Activated CD8-positive, alpha-beta T cell treated with anti-CD3 and anti-CD28 coated beads for 36 hours (primary cell): ENCODE results near the gene BOC. TPM values are rescaled to one million over a fixed set of nuclear protein-coding genes. Genes with fewer than 3 reads are reported as not detected.

ENCODE experiments used
- ATAC-seq: fragments of 200-7000 bp; cut with Tn5 transposase; one replicate; pipeline ENCODE4 v1.10.0; 2021; ENCODE audit warnings: mild to moderate bottlenecking, moderate library complexity
- CTCF ChIA-PET: fragments of 350-600 bp; sonication (Branson Sonifier 250); formaldehyde crosslinking; loops from one replicate; lab custom pipeline; 2021; ENCODE audit warnings: antibody characterized with exemption; lab: Charles Lee
- POLR2A ChIA-PET: fragments of 350-600 bp; sonication (Branson Sonifier 250); formaldehyde crosslinking; loops from one replicate; lab custom pipeline; 2021; ENCODE audit warnings: antibody characterized with exemption; lab: Charles Lee
- DNase-seq: peaks from one replicate; pipeline ENCODE4 v3.0.0-alpha.2; 2020
- H3K27ac Mint-ChIP-seq: one replicate; pipeline ENCODE4 v1.8.0; 2021; ENCODE audit warnings: mild to moderate bottlenecking, mixed read lengths
- H3K27me3 Mint-ChIP-seq: one replicate; pipeline ENCODE4 v1.8.0; 2021; ENCODE audit warnings: mixed read lengths
- H3K36me3 Mint-ChIP-seq: one replicate; pipeline ENCODE4 v1.8.0; 2021; ENCODE audit warnings: low read depth, mixed read lengths
- H3K4me1 Mint-ChIP-seq: one replicate; pipeline ENCODE4 v1.8.0; 2021; ENCODE audit warnings: low read depth, mixed read lengths
- H3K4me3 Mint-ChIP-seq: one replicate; pipeline ENCODE4 v1.8.0; 2021; ENCODE audit warnings: mild to moderate bottlenecking, moderate library complexity, mixed read lengths
- H3K9me3 Mint-ChIP-seq: one replicate; pipeline ENCODE4 v1.8.0; 2021; ENCODE audit warnings: mixed read lengths
- intact Hi-C: fragments of 100-400 bp; cut with micrococcal nuclease; formaldehyde crosslinking; loops from one replicate; pipeline ENCODE4 v1.10.0; 2022
- total RNA-seq, 2 experiments: library from RNA; stranded (reverse); gene quantifications; one replicate each; pipeline ENCODE4 v1.2.3, GENCODE V29; 2021
- TF ChIP-seq, protein P1 (sequence below): fragments of 200-600 bp; IDR thresholded peaks from one replicate; pipeline ENCODE4 v1.8.0; 2022; ENCODE audit warnings: antibody characterized with exemption, mild to moderate bottlenecking

BOC gene
- total RNA-seq, 2 experiments from 2014 or later, result 0.20 to 0.49 TPM

DNA sequence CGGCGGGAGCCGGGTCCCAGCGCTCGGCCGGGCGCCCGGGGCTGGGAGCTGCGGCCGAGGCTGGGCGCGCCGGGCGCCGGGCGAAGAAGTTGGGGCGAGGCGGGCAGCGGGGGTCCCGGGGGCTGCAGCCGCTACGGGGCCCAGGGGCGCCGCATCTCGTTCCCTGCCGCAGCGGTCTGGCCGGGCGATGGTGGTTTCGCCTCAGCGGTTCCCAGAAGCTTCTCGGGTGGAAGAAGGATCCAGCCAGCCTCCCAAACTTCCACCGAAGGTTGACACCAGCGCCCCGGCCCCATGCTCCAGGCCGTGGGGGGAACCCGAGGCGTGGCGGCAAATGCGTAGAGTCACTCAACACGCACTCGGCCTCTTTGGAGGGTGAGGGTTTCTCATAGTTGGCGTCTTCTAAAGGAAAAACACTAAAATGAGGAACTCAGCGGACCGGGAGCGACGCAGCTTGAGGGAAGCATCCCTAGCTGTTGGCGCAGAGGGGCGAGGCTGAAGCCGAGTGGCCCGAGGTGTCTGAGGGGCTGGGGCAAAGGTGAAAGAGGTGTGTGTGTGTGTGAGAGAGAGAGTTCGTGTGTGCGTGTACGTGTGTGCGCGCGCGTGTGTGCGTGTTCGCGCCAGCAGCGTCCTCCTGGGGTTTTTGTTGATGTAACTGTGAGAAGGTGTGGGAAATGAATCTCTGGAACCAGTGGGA is 940 bp downstream of the BOC start:
- Mint-ChIP-seq H3K27me3 (peaks cover 55% of the 10 kb centered on the region), H3K27ac (no peak overlapping the region), H3K4me3 (peak overlapping the region; percentile 59), H3K36me3 (no peaks in the 10 kb centered on the region), H3K9me3 (no peaks in the 10 kb centered on the region), H3K4me1 (peaks cover 8% of the 10 kb centered on the region)
- ChIA-PET CTCF (no interaction called here), POLR2A (interaction anchor here (1.1 kb wide), 1 partner anchor 12 kb away, joined by 3 read pairs; no protein-coding TSS in a partner anchor)
- intact Hi-C loops, result no loop called here
- DNase-seq (peak; percentile 20), ATAC-seq (peak; percentile 35)
- TF ChIP-seq, protein P1, sequence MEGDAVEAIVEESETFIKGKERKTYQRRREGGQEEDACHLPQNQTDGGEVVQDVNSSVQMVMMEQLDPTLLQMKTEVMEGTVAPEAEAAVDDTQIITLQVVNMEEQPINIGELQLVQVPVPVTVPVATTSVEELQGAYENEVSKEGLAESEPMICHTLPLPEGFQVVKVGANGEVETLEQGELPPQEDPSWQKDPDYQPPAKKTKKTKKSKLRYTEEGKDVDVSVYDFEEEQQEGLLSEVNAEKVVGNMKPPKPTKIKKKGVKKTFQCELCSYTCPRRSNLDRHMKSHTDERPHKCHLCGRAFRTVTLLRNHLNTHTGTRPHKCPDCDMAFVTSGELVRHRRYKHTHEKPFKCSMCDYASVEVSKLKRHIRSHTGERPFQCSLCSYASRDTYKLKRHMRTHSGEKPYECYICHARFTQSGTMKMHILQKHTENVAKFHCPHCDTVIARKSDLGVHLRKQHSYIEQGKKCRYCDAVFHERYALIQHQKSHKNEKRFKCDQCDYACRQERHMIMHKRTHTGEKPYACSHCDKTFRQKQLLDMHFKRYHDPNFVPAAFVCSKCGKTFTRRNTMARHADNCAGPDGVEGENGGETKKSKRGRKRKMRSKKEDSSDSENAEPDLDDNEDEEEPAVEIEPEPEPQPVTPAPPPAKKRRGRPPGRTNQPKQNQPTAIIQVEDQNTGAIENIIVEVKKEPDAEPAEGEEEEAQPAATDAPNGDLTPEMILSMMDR, result no peak

DNA sequence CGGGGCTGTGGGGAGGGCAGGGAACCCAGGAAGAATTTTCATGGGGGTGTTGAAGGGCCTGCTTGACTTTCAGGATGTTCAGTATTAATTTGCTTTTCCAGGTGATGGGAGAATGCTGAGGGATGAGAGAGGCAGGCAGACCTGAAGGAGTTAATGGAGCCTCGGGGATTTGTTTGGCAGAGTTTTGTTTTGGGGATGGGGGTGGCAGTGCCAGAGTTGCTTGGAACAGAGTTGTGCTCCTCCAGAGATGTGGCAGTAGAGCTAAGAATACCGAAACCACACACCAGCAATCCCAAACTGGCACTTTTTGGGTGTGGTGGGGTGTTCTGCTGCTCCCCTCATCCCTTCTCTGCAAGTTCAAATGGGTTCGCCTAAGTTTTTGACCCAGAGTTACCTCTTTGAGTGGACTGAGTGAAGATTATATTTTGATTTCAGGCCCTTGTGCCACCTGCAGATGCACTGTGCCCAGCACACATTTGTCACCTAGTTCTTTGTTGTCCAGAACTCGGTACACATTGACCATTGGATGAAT is 1.6 kb downstream of the BOC start:
- no peak for DNase-seq
- Mint-ChIP-seq H3K4me3 (peak overlapping the region; percentile 59), H3K27ac (no peak overlapping the region), H3K9me3 (no peaks in the 10 kb centered on the region), H3K36me3 (no peaks in the 10 kb centered on the region), H3K4me1 (peaks cover 8% of the 10 kb centered on the region), H3K27me3 (peaks cover 55% of the 10 kb centered on the region)
- intact Hi-C loops, result no loop called here
- ChIA-PET POLR2A (interaction anchor here (1.1 kb wide), 1 partner anchor 13 kb away, joined by 3 read pairs; no protein-coding TSS in a partner anchor), CTCF (no interaction called here)
- TF ChIP-seq, protein P1, result no peak
- no peak for ATAC-seq

DNA sequence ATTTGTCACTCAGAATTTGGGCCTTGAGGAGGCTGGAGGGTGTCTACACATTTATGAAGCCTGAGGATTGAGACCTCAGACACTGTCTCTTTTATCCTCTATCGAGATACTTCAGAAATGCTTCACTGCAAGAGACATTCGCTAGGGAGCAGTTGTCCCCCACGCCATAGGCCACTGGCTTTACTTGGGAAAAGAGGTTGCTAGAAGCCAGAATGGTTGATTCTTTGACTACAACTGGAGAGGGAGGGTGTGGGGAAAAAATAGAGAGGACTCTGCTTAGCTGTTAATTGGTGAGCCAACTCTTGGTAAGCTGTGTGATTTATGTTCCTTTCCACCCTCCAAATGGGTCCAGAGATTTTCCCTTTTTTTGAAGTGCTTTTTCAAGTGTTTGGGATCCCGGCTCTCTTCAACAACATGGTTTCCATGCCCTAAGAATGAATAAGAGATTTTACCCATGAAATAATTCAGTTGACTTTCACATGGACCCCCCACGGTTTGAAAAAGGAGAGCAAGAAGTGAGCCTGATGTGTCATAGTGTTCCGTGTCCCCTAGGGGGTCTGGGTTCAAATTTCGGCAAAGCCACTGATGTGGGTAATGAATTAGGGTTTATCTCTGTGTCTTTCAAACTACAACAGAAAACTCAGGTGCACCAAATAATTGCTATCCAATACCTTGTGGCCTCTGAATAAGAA is 2.7 kb downstream of the BOC start:
- TF ChIP-seq, protein P1, result no peak
- H3K27me3 Mint-ChIP-seq, result peaks cover 54% of the 10 kb centered on the region
- H3K36me3 Mint-ChIP-seq, result no peaks in the 10 kb centered on the region
- intact Hi-C loops, result no loop called here
- H3K9me3 Mint-ChIP-seq, result no peaks in the 10 kb centered on the region
- H3K4me3 Mint-ChIP-seq, result no peak overlapping the region
- ChIA-PET POLR2A (no interaction called here), CTCF (no interaction called here)
- H3K4me1 Mint-ChIP-seq, result peaks cover 8% of the 10 kb centered on the region
- H3K27ac Mint-ChIP-seq, result no peak overlapping the region
- DNase-seq (no peak), ATAC-seq (no peak)

DNA sequence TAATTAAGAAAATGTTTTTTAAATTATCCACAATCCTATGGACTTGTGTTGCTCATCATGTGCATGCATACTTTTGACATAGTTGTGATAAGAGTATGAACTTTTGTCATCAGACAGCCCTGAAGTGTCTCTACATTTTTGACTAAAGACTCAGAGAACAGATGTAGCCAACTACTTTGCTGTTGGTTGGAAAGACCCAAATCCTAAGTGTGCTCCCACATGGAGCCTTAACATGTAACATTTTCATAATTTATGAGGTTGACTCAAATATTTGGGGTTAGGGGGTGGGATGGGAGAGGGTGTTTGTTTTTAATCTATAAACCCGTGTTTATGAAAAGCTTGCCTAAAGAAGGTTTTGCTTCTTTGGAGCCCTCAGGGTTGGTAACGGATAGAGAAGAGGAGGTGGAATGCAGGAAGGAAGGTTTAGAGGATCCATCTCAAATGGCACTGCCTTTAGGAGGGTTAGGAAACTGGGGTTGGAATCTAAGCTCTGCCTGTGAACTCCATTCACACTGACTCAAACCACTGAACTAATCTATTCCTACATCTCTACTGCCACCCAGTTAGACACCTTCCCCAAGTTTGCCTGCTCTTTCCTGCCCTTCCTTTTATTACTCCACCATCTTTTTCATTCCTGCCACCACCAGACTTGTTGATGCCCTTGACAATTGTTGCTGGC is 3.7 kb downstream of the BOC start:
- Mint-ChIP-seq H3K27me3 (peaks cover 47% of the 10 kb centered on the region), H3K36me3 (no peaks in the 10 kb centered on the region), H3K9me3 (no peaks in the 10 kb centered on the region), H3K4me3 (no peak overlapping the region), H3K27ac (no peak overlapping the region), H3K4me1 (peaks cover 8% of the 10 kb centered on the region)
- TF ChIP-seq, protein P1, result no peak
- DNase-seq, result no peak
- CTCF ChIA-PET, result no interaction called here
- no peak for ATAC-seq
- intact Hi-C loops, result no loop called here
- POLR2A ChIA-PET, result interaction anchor here (1.0 kb wide), 1 partner anchor 8 kb away, joined by 3 read pairs; no protein-coding TSS in a partner anchor
